NCI-H1417 treated with DMSO at 0.1 percent for 48 hours (cell line): Measurements from ENCODE around the gene CCDC183.
"Not testable (repeated sequence)": the region's sequence is repeated elsewhere in the genome, so short reads cannot be mapped to it uniquely, and the experiment has no call there.

Experiments
- DNase-seq: peaks from one replicate; lab custom pipeline; 2025; lab: John Stamatoyannopoulos, UW

Gene CCDC183

GRCh38 chr9:136824496-136825225 is 28.5 kb downstream of the CCDC183 start:
- no peak for DNase-seq

GRCh38 chr9:136825295-136826187 is 29.4 kb downstream of the CCDC183 start:
- no peak for DNase-seq

- DNase-seq = no peak
These were observed 30.0 kb downstream of the CCDC183 start for GRCh38 chr9:136826188-136826541.

- DNase-seq = no peak
These were observed 30.8 kb downstream of the CCDC183 start for GRCh38 chr9:136826703-136827582.

- DNase-seq = no peak
These were observed 31.8 kb downstream of the CCDC183 start for GRCh38 chr9:136827794-136828473.

- no peak for DNase-seq
These were observed 32.5 kb downstream of the CCDC183 start for GRCh38 chr9:136828474-136829140.

GRCh38 chr9:136829412-136829811 is 33.3 kb downstream of the CCDC183 start:
- no peak for DNase-seq

GRCh38 chr9:136829981-136830885 is 34.1 kb downstream of the CCDC183 start:
- DNase-seq = no peak

GRCh38 chr9:136831002-136831719 is 35.0 kb downstream of the CCDC183 start:
- DNase-seq = no peak

- DNase-seq = no peak
These were observed 35.6 kb downstream of the CCDC183 start for GRCh38 chr9:136831720-136832104.

GRCh38 chr9:136832581-136832980 is 36.4 kb downstream of the CCDC183 start:
- no peak for DNase-seq

GRCh38 chr9:136833381-136834048 is 37.4 kb downstream of the CCDC183 start:
- not testable (repeated sequence) for DNase-seq

- no peak for DNase-seq
These were observed 39.2 kb downstream of the CCDC183 start for GRCh38 chr9:136835162-136835931.

GRCh38 chr9:136835932-136836904 is 40.1 kb downstream of the CCDC183 start:
- DNase-seq = no peak

- no peak for DNase-seq
These were observed 41.2 kb downstream of the CCDC183 start for GRCh38 chr9:136837146-136837855.

- not testable (repeated sequence) for DNase-seq
These were observed 41.7 kb downstream of the CCDC183 start for GRCh38 chr9:136837856-136838277.
